Testis (tissue), 3 donors: ENCODE results near the gene COX11. TPM values are rescaled to one million over a fixed set of nuclear protein-coding genes. Genes with fewer than 3 reads are reported as not detected.

Experiments used
- DNase-seq: peaks from one replicate; pipeline ENCODE4 v3.0.0-alpha.2; 2019
- H3K27ac ChIP-seq, 2 donors: fragments of 200-600 bp; sonication (generic); one replicate each; pipeline ENCODE4 v1.5.1; 2019
- H3K27me3 ChIP-seq: fragments of 200-600 bp; sonication (generic); one replicate; pipeline ENCODE4 v1.5.1; 2019
- H3K36me3 ChIP-seq: fragments of 200-600 bp; sonication (generic); one replicate; pipeline ENCODE4 v1.5.1; 2017; ENCODE audit warnings: low read depth; ENCODE audit errors: missing control alignments
- H3K4me1 ChIP-seq: fragments of 200-600 bp; sonication (generic); one replicate; pipeline ENCODE4 v1.5.1; 2019
- H3K4me3 ChIP-seq, 2 donors: fragments of 200-600 bp; sonication (generic); one replicate each; pipeline ENCODE4 v1.5.1; 2017 to 2019
- H3K9me3 ChIP-seq: fragments of 200-600 bp; sonication (generic); one replicate; pipeline ENCODE4 v1.5.1; 2017
- CTCF ChIP-seq, 3 experiments: fragments of 450-650 bp in 2 of 3; fragments of 200-600 bp in 1 of 3; sonication (generic) in 1 of 3; IDR thresholded peaks; one replicate each; pipeline ENCODE4 v1.5.1; 2016 to 2019; ENCODE audit warnings: antibody characterized with exemption in 3 of 3, mild to moderate bottlenecking in 2 of 3, moderate library complexity in 1 of 3
- POLR2A ChIP-seq: fragments of 450-650 bp; IDR thresholded peaks from one replicate; pipeline ENCODE4 v1.6.1; 2017; ENCODE audit warnings: antibody characterized with exemption, mild to moderate bottlenecking, moderate library complexity
- WGBS, 2 donors: methylation state at CpG; one replicate each; pipeline ENCODE4 v1.1.5; 2018; 5-methylcytosine and 5-hydroxymethylcytosine counted together
- intact Hi-C: fragments of 100-400 bp; cut with DNase I; formaldehyde crosslinking; loops from one replicate; pipeline ENCODE4 v1.15.1; 2023; ENCODE audit warnings: low total_unique reads
- polyA plus RNA-seq: library from polyadenylated mRNA; stranded (reverse); fragments of 350-450 nt; fragmentation: Illumina TruSeq; extraction: RNeasy Lipid Tissue Mini Kit (QIAGEN cat#74804); gene quantifications from one replicate; pipeline ENCODE4 v1.2.3, GENCODE V29; 2014; ENCODE audit warnings: low read depth, low replicate concordance; ENCODE audit not compliant: insufficient read depth
- total RNA-seq, 2 donors: library from RNA; depleted of rRNA; stranded (reverse); fragments of >200 nt; gene quantifications; one replicate each; pipeline ENCODE4 v1.2.3, GENCODE V29; 2016

Gene COX11
- total and polyA plus RNA-seq, 3 donors from 2014 or later = 47.9 to 67.9 (median 56.2) TPM

DNA sequence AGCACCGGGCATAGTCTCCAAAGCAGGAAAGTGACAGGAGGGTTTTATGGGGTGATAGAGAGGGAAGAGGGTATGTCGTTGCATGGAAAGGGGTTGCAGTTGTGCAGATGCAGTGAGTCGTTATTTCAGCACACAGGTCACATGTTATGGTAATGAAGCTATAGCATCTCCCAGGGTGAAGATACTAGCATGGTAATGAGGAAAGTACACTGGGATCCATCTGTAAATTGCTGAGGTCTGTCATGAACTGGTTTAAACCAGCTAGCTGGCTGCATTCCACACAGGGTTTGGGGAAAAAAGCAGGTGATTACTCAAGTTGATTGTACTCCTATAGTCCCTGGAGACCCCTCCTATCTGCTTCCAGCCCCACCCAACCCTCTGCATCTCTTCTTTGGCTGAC lies 11.7 kb downstream of the COX11 start:
- intact Hi-C loops = no loop called here
- H3K4me1 ChIP-seq = no peaks in the 10 kb centered on the region
- WGBS, 2 donors = 55 to 75% methylated on average over 3 of the region's 3 CpGs
- DNase-seq = no peak
- TF ChIP-seq POLR2A (no peak), CTCF (IDR thresholded peaks at IDR 0.05) (no peak)
- no peaks in the 10 kb centered on the region for H3K9me3 ChIP-seq
- no peak overlapping the region for H3K4me3 ChIP-seq
- H3K27me3 ChIP-seq = no peaks in the 10 kb centered on the region
- no peak overlapping the region for H3K27ac ChIP-seq
- no peaks in the 10 kb centered on the region for H3K36me3 ChIP-seq

DNA sequence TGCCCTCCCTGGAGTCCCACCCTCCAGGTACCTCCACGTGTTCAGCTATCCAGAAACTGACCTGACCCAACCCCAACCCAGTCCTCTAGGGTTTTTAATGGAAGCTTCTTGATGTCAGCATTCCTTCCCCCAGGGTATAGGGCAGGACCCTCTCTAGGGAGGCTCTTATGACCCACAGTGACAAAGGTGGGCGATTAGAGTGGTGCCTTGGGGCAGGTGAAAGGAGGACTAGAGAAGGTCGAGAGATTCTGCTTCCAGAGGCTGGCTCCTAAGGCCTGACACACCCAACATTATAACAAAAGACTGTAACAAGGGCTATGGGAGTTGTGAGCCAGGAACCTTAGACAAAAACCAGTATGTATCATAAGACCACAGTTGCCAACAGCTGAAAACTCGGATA lies 17.2 kb downstream of the COX11 start:
- H3K4me1 ChIP-seq = no peaks in the 10 kb centered on the region
- no peaks in the 10 kb centered on the region for H3K9me3 ChIP-seq
- no peak for DNase-seq
- no peaks in the 10 kb centered on the region for H3K36me3 ChIP-seq
- WGBS, 2 donors = 81 to 84% methylated on average over 4 of the region's 4 CpGs
- intact Hi-C loops = no loop called here
- H3K4me3 ChIP-seq = no peak overlapping the region
- no peak overlapping the region for H3K27ac ChIP-seq
- TF ChIP-seq POLR2A (no peak), CTCF (IDR thresholded peaks at IDR 0.05) (no peak)
- no peaks in the 10 kb centered on the region for H3K27me3 ChIP-seq

DNA sequence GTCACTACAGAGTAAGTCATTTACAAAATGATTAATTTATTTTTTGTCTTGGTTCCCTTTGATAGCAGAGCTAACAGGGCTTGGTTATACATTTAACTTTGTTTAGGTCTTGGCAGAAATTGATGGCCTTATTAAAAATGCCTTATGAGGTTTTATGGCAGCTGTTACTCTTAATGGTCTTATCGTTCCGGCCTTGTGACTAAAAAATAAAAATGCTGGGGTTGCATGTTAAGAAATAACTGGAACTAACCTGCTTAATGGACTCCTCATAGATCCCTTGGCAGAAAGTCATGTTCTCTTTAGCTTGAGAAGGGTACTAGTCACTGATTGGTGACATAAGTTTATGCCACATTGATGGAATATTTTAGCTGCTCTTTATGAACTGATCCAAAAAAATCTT lies 18.3 kb downstream of the COX11 start:
- 61 to 64% methylated on average over 2 of the region's 2 CpGs for WGBS, 2 donors
- no peak for TF ChIP-seq POLR2A
- Histone ChIP-seq H3K27me3 (no peaks in the 10 kb centered on the region), H3K4me3 (no peak overlapping the region), H3K9me3 (no peaks in the 10 kb centered on the region), H3K4me1 (no peaks in the 10 kb centered on the region), H3K36me3 (no peaks in the 10 kb centered on the region), H3K27ac (no peak overlapping the region)
- no peak for DNase-seq
- intact Hi-C loops = no loop called here

- Histone ChIP-seq H3K4me1 (no peaks in the 10 kb centered on the region), H3K27ac (no peak overlapping the region), H3K36me3 (no peaks in the 10 kb centered on the region), H3K9me3 (no peaks in the 10 kb centered on the region), H3K4me3 (no peak overlapping the region), H3K27me3 (no peaks in the 10 kb centered on the region)
- DNase-seq = no peak
- intact Hi-C loops = no loop called here
- 70 to 73% methylated on average over 5 of the region's 5 CpGs for WGBS, 2 donors
- TF ChIP-seq CTCF (IDR thresholded peaks at IDR 0.05) = no peak
- no peak for TF ChIP-seq POLR2A
Measured at GRCh38 chr17:54948380-54948779, 20.1 kb downstream of the COX11 start.

- Histone ChIP-seq H3K9me3 (no peaks in the 10 kb centered on the region), H3K4me3 (no peak overlapping the region), H3K27ac (no peak overlapping the region), H3K4me1 (no peaks in the 10 kb centered on the region), H3K27me3 (no peaks in the 10 kb centered on the region), H3K36me3 (no peaks in the 10 kb centered on the region)
- intact Hi-C loops = no loop called here
- TF ChIP-seq POLR2A (no peak), CTCF (IDR thresholded peaks at IDR 0.05) (no peak)
- WGBS, 2 donors = 84 to 85% methylated on average over 2 of the region's 2 CpGs
- DNase-seq = no peak
Measured at GRCh38 chr17:54947396-54947795, 21.1 kb downstream of the COX11 start.
